WI38 (cell line): Measurements from ENCODE around the gene ADAMTS4.

Source experiments
- H3K4me3 ChIP-seq: 2 replicates; pipeline ENCODE4 v1.5.1; 2011; ENCODE audit warnings: low read depth, mild to moderate bottlenecking, control low read depth, low read length
- CTCF ChIP-seq: IDR thresholded peaks from 2 replicates; pipeline ENCODE4 v1.5.1; 2012; ENCODE audit warnings: low read depth, mild to moderate bottlenecking, control low read depth, low read length

Gene ADAMTS4

GRCh38 chr1:161198897-161199431, at the start of gene ADAMTS4:
TSS of gene ADAMTS4 (minus strand) at chr1:161199054. CDS start at chr1:161198627, 427 bp downstream.
- TF ChIP-seq CTCF: no peak
- H3K4me3 ChIP-seq: no peak within 1 kb of the TSS

GRCh38 chr1:161244888-161245287, 46.0 kb upstream of the ADAMTS4 start:
- H3K4me3 ChIP-seq: no peak overlapping the region
- TF ChIP-seq CTCF: no peak

GRCh38 chr1:161242313-161242712, 43.5 kb upstream of the ADAMTS4 start:
- TF ChIP-seq CTCF: no peak
- H3K4me3 ChIP-seq: no peak overlapping the region

- no peak for TF ChIP-seq CTCF
- H3K4me3 ChIP-seq: no peak overlapping the region
Observed at GRCh38 chr1:161241682-161242081, 42.8 kb upstream of the ADAMTS4 start.

- no peak within 1 kb of the TSS for H3K4me3 ChIP-seq
- no peak for TF ChIP-seq CTCF
Observed at GRCh38 chr1:161238039-161238473, 39.2 kb upstream of the ADAMTS4 start, which contains the start of gene NR1I3. TSS of gene NR1I3 (minus strand) at chr1:161238203. CDS start at chr1:161236565, 1,638 bp downstream.

GRCh38 chr1:161235957-161236775, 37.3 kb upstream of the ADAMTS4 start:
- TF ChIP-seq CTCF: no peak
- no peak overlapping the region for H3K4me3 ChIP-seq

GRCh38 chr1:161233102-161233501, 34.2 kb upstream of the ADAMTS4 start:
- no peak overlapping the region for H3K4me3 ChIP-seq
- TF ChIP-seq CTCF: no peak
